ENCODE data around the gene ALS2. TPM values are rescaled to one million over a fixed set of nuclear protein-coding genes. Genes with fewer than 3 reads are reported as not detected.

ALS2 gene
- 36.1 and 37.0 TPM in 2 replicates for total RNA-seq
- long read RNA-seq, full-length matches to known transcripts = 18 of 46 reads
- long read RNA-seq, partial matches to known transcripts = 15 of 46 reads
- long read RNA-seq, other reads (novel, unspliced or antisense) = 13 of 46 reads

GRCh38 chr2:201780674-201781493, at the start of gene ALS2:
Gene ALS2, minus strand, starts transcription at chr2:201780933. Its CDS starts 12,048 bp downstream, at chr2:201768885.
- Mint-ChIP-seq H3K4me3 (peak within 1 kb of the TSS; percentile 95), H3K27ac (ENCODE audit: unreplicated experiment) (peak within 1 kb of the TSS; percentile 85)

GRCh38 chr2:201828220-201828619, 47.5 kb upstream of the ALS2 start:
- DNase-seq (ENCODE audit: low read depth, low spot score) = no peak
- Mint-ChIP-seq H3K4me3 (no peak overlapping the region), H3K36me3 (ENCODE audit: low read depth) (no peaks in the 10 kb centered on the region), H3K9me3 (peaks cover 5% of the 10 kb centered on the region), H3K27ac (ENCODE audit: unreplicated experiment) (no peak overlapping the region), H3K4me1 (peaks cover 2% of the 10 kb centered on the region), H3K27me3 (ENCODE audit: low read depth) (no peaks in the 10 kb centered on the region)
- no peak for TF ChIP-seq CTCF (conservative IDR thresholded peaks at IDR 0.05)

More at GRCh38 chr2:201780674-201781493, at the start of gene ALS2:
- H3K4me1 Mint-ChIP-seq = peaks cover 28% of the 10 kb centered on the region
- no peaks in the 10 kb centered on the region for H3K9me3 Mint-ChIP-seq
- peaks cover 16% of the 10 kb centered on the region for H3K27me3 Mint-ChIP-seq (ENCODE audit: low read depth)
- no peak for TF ChIP-seq CTCF (conservative IDR thresholded peaks at IDR 0.05)
- no peaks in the 10 kb centered on the region for H3K36me3 Mint-ChIP-seq (ENCODE audit: low read depth)
- peak; percentile 89 for DNase-seq (ENCODE audit: low read depth, low spot score)

GRCh38 chr2:201827621-201828020, 46.9 kb upstream of the ALS2 start:
- H3K36me3 Mint-ChIP-seq (ENCODE audit: low read depth) = no peaks in the 10 kb centered on the region
- no peaks in the 10 kb centered on the region for H3K4me1 Mint-ChIP-seq
- DNase-seq (ENCODE audit: low read depth, low spot score) = no peak
- H3K27ac Mint-ChIP-seq (ENCODE audit: unreplicated experiment) = no peak overlapping the region
- no peak overlapping the region for H3K4me3 Mint-ChIP-seq
- H3K27me3 Mint-ChIP-seq (ENCODE audit: low read depth) = no peaks in the 10 kb centered on the region
- H3K9me3 Mint-ChIP-seq = peaks cover 5% of the 10 kb centered on the region
- TF ChIP-seq CTCF (conservative IDR thresholded peaks at IDR 0.05) = no peak

GRCh38 chr2:201824212-201824611, 43.5 kb upstream of the ALS2 start:
- H3K4me3 Mint-ChIP-seq = no peak overlapping the region
- no peak for DNase-seq (ENCODE audit: low read depth, low spot score)
- peaks cover 5% of the 10 kb centered on the region for H3K9me3 Mint-ChIP-seq
- H3K27ac Mint-ChIP-seq (ENCODE audit: unreplicated experiment) = no peak overlapping the region
- TF ChIP-seq CTCF (conservative IDR thresholded peaks at IDR 0.05) = no peak
- no peaks in the 10 kb centered on the region for H3K4me1 Mint-ChIP-seq
- no peaks in the 10 kb centered on the region for H3K27me3 Mint-ChIP-seq (ENCODE audit: low read depth)
- H3K36me3 Mint-ChIP-seq (ENCODE audit: low read depth) = no peaks in the 10 kb centered on the region

GRCh38 chr2:201821080-201821479, 40.3 kb upstream of the ALS2 start:
- no peak for TF ChIP-seq CTCF (conservative IDR thresholded peaks at IDR 0.05)
- Mint-ChIP-seq H3K27me3 (ENCODE audit: low read depth) (no peaks in the 10 kb centered on the region), H3K36me3 (ENCODE audit: low read depth) (peaks cover 2% of the 10 kb centered on the region), H3K4me3 (no peak overlapping the region), H3K9me3 (peaks cover 12% of the 10 kb centered on the region), H3K27ac (ENCODE audit: unreplicated experiment) (no peak overlapping the region), H3K4me1 (no peaks in the 10 kb centered on the region)
- DNase-seq (ENCODE audit: low read depth, low spot score) = no peak

All from neural crest cell (in vitro differentiated cells).